WTC11 (cell line): ENCODE measurements around the gene SURF2. TPM values are rescaled to one million over a fixed set of nuclear protein-coding genes. Genes with fewer than 3 reads are reported as not detected.

ENCODE experiments used
- ATF6 ChIP-seq: sonication (generic); formaldehyde crosslinking; IDR thresholded peaks from 2 replicates; pipeline ENCODE4 v1.8.1; 2023; ENCODE audit warnings: mild to moderate bottlenecking, missing genetic modification reagents
- CDX4 ChIP-seq: fragments of 250-450 bp; sonication (Bioruptor Pico); IDR thresholded peaks from 2 replicates; pipeline ENCODE4 v1.9.0; 2021; ENCODE audit warnings: moderate library complexity, mild to moderate bottlenecking, inconsistent platforms, borderline replicate concordance
- EMX1 ChIP-seq: fragments of 250-450 bp; sonication (Bioruptor Pico); IDR thresholded peaks from 2 replicates; pipeline ENCODE4 v1.8.0; 2021; ENCODE audit warnings: mild to moderate bottlenecking
- ERG ChIP-seq: fragments of 250-450 bp; sonication (Bioruptor Pico); IDR thresholded peaks from 2 replicates; pipeline ENCODE4 v1.8.0; 2021; ENCODE audit warnings: mild to moderate bottlenecking
- FOXJ3 ChIP-seq: sonication (generic); formaldehyde crosslinking; IDR thresholded peaks from 2 replicates; pipeline ENCODE4 v1.9.0; 2021; ENCODE audit warnings: missing genetic modification reagents, mild to moderate bottlenecking, borderline replicate concordance
- HMGA2 ChIP-seq: fragments of 250-450 bp; sonication (Bioruptor Pico); IDR thresholded peaks from 2 replicates; pipeline ENCODE4 v1.4.0; 2021; ENCODE audit warnings: mild to moderate bottlenecking, moderate library complexity
- IRF2 ChIP-seq: sonication (generic); formaldehyde crosslinking; IDR thresholded peaks from 2 replicates; pipeline ENCODE4 v1.8.0; 2022; ENCODE audit warnings: low read depth, missing genetic modification reagents, borderline replicate concordance
- JAZF1 ChIP-seq: fragments of 250-450 bp; sonication (Bioruptor Pico); IDR thresholded peaks from 2 replicates; pipeline ENCODE4 v1.9.0; 2021; ENCODE audit warnings: moderate library complexity, mild to moderate bottlenecking, inconsistent platforms
- JUN ChIP-seq: sonication (generic); formaldehyde crosslinking; IDR thresholded peaks from 2 replicates; pipeline ENCODE4 v1.8.0; 2023; ENCODE audit warnings: mild to moderate bottlenecking, missing genetic modification reagents
- KAT7 ChIP-seq: sonication (generic); formaldehyde crosslinking; IDR thresholded peaks from 2 replicates; pipeline ENCODE4 v1.8.1; 2023; ENCODE audit warnings: missing genetic modification reagents, mild to moderate bottlenecking, borderline replicate concordance
- MYBL2 ChIP-seq: sonication (generic); formaldehyde crosslinking; IDR thresholded peaks from 2 replicates; pipeline ENCODE4 v1.8.1; 2023; ENCODE audit warnings: mild to moderate bottlenecking, moderate library complexity, missing genetic modification reagents
- OVOL2 ChIP-seq: fragments of 250-450 bp; sonication (Bioruptor Pico); IDR thresholded peaks from 2 replicates; pipeline ENCODE4 v1.9.0; 2021; ENCODE audit warnings: mild to moderate bottlenecking, borderline replicate concordance
- PREB ChIP-seq: sonication (generic); formaldehyde crosslinking; IDR thresholded peaks from 2 replicates; pipeline ENCODE4 v1.8.1; 2022; ENCODE audit warnings: mild to moderate bottlenecking, missing genetic modification reagents, moderate library complexity, borderline replicate concordance
- SOX15 ChIP-seq: fragments of 250-450 bp; sonication (Bioruptor Pico); IDR thresholded peaks from 2 replicates; pipeline ENCODE4 v1.9.0; 2021; ENCODE audit warnings: mild to moderate bottlenecking
- STAT6 ChIP-seq: sonication (generic); formaldehyde crosslinking; conservative IDR thresholded peaks from 2 replicates; pipeline ENCODE4 v1.8.1; 2023; ENCODE audit warnings: mild to moderate bottlenecking, low read depth, missing genetic modification reagents, moderate library complexity
- TEAD1 ChIP-seq: sonication (generic); formaldehyde crosslinking; IDR thresholded peaks from 2 replicates; pipeline ENCODE4 v1.8.0; 2022; ENCODE audit warnings: mild to moderate bottlenecking, missing genetic modification reagents
- TEAD4 ChIP-seq: sonication (generic); formaldehyde crosslinking; IDR thresholded peaks from 2 replicates; pipeline ENCODE4 v1.8.0; 2022; ENCODE audit warnings: mild to moderate bottlenecking, missing genetic modification reagents
- USF2 ChIP-seq: sonication (generic); formaldehyde crosslinking; IDR thresholded peaks from 2 replicates; pipeline ENCODE4 v1.8.1; 2023; ENCODE audit warnings: mild to moderate bottlenecking, missing genetic modification reagents, moderate library complexity
- ZBTB21 ChIP-seq: sonication (generic); formaldehyde crosslinking; IDR thresholded peaks from 2 replicates; pipeline ENCODE4 v1.8.1; 2023; ENCODE audit warnings: mild to moderate bottlenecking, missing genetic modification reagents, borderline replicate concordance
- ZMAT4 ChIP-seq: fragments of 250-450 bp; sonication (Bioruptor Pico); IDR thresholded peaks from 2 replicates; pipeline ENCODE4 v1.9.0; 2021; ENCODE audit warnings: mild to moderate bottlenecking
- ZNF219 ChIP-seq: sonication (generic); formaldehyde crosslinking; IDR thresholded peaks from 2 replicates; pipeline ENCODE4 v1.8.0; 2023; ENCODE audit warnings: missing genetic modification reagents, mild to moderate bottlenecking, borderline replicate concordance
- ZNF263 ChIP-seq: sonication (generic); formaldehyde crosslinking; IDR thresholded peaks from 2 replicates; pipeline ENCODE4 v1.8.1; 2022; ENCODE audit warnings: low read depth, mild to moderate bottlenecking, moderate library complexity, missing genetic modification reagents
- total RNA-seq: library from RNA; stranded (reverse); gene quantifications from 3 replicates; pipeline ENCODE4 v1.2.3, GENCODE V29; 2021
- TF ChIP-seq, protein P1 (sequence below): sonication (generic); formaldehyde crosslinking; IDR thresholded peaks from 2 replicates; pipeline ENCODE4 v1.8.0; 2022; ENCODE audit warnings: mild to moderate bottlenecking, missing genetic modification reagents
- TF ChIP-seq, protein P2 (sequence below): sonication (generic); formaldehyde crosslinking; conservative IDR thresholded peaks from 2 replicates; pipeline ENCODE4 v1.8.1; 2022; ENCODE audit warnings: mild to moderate bottlenecking, missing genetic modification reagents
- TF ChIP-seq, protein P3 (sequence below): sonication (generic); formaldehyde crosslinking; IDR thresholded peaks from 2 replicates; pipeline ENCODE4 v1.8.1; 2022; ENCODE audit warnings: low read depth, mild to moderate bottlenecking, moderate library complexity, missing genetic modification reagents, borderline replicate concordance
- TF ChIP-seq, protein P4 (sequence below): sonication (generic); formaldehyde crosslinking; IDR thresholded peaks from 2 replicates; pipeline ENCODE4 v1.8.1; 2022; ENCODE audit warnings: low read depth, missing genetic modification reagents, borderline replicate concordance

SURF2 gene
- total RNA-seq, 1 experiment from 2014 or later, result 33.3 TPM

DNA sequence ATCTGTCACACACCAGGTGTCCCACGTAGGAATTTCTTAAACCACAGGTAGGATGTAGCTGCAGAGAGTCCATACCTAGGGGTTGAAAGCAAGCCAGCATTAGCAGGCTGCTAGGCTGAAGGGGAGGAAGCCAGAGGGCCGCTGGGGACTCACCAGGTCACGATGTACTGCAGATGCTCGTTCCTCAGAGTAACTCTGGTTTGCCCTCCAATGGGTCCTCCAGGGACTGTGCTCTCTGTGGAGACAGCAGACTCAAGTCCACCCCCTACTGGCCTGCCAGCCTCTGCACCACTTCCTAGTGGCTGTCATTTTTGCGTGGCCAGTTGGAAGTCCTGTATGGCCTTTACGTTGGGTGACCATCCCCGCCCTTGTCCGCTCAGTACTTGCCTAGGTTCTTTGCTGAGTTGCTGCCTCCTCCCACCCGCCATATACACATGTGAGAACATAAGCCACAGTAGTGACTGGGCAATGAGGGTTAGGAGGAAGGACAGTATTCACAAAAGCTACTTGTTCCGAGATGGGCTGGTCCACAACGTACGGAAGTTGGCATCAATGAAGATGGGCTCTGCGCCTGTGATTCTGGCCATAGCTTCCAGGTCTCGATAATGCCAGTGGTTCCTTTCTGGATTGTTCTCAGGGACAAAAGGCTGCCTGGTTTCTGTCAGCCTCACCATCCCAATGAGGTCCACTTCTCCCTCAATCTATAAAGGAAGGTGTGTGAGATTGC, 4.3 kb upstream of the SURF2 start (continued):
- TF ChIP-seq, protein P1, sequence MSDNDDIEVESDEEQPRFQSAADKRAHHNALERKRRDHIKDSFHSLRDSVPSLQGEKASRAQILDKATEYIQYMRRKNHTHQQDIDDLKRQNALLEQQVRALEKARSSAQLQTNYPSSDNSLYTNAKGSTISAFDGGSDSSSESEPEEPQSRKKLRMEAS (CRISPR knock-in tag), result no peak
- TF ChIP-seq JUN (CRISPR knock-in tag) (no peak), TEAD4 (CRISPR knock-in tag) (no peak), ZMAT4 (CRISPR knock-in tag) (no peak), STAT6 (CRISPR knock-in tag) (no peak), ZNF263 (CRISPR knock-in tag) (peak; percentile 78; the same call in 1 of the 2 replicates), CDX4 (CRISPR knock-in tag) (no peak), MYBL2 (CRISPR knock-in tag) (no peak), ZBTB21 (CRISPR knock-in tag) (no peak), FOXJ3 (CRISPR knock-in tag) (no peak), ERG (CRISPR knock-in tag) (no peak), USF2 (CRISPR knock-in tag) (no peak), TEAD1 (CRISPR knock-in tag) (no peak), KAT7 (no peak), SOX15 (CRISPR knock-in tag) (no peak), IRF2 (CRISPR knock-in tag) (no peak; the same call in 1 of the 2 replicates), OVOL2 (CRISPR knock-in tag) (no peak), ATF6 (no peak), EMX1 (CRISPR knock-in tag) (peak; percentile 81; the same call in 1 of the 2 replicates), JAZF1 (CRISPR knock-in tag) (no peak), PREB (CRISPR knock-in tag) (no peak), HMGA2 (CRISPR knock-in tag) (no peak), ZNF219 (CRISPR knock-in tag) (no peak)
- TF ChIP-seq, protein P2, sequence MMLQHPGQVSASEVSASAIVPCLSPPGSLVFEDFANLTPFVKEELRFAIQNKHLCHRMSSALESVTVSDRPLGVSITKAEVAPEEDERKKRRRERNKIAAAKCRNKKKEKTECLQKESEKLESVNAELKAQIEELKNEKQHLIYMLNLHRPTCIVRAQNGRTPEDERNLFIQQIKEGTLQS (CRISPR knock-in tag), result no peak
- TF ChIP-seq, protein P3, sequence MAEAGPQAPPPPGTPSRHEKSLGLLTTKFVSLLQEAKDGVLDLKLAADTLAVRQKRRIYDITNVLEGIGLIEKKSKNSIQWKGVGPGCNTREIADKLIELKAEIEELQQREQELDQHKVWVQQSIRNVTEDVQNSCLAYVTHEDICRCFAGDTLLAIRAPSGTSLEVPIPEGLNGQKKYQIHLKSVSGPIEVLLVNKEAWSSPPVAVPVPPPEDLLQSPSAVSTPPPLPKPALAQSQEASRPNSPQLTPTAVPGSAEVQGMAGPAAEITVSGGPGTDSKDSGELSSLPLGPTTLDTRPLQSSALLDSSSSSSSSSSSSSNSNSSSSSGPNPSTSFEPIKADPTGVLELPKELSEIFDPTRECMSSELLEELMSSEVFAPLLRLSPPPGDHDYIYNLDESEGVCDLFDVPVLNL, result no peak
- TF ChIP-seq, protein P4, sequence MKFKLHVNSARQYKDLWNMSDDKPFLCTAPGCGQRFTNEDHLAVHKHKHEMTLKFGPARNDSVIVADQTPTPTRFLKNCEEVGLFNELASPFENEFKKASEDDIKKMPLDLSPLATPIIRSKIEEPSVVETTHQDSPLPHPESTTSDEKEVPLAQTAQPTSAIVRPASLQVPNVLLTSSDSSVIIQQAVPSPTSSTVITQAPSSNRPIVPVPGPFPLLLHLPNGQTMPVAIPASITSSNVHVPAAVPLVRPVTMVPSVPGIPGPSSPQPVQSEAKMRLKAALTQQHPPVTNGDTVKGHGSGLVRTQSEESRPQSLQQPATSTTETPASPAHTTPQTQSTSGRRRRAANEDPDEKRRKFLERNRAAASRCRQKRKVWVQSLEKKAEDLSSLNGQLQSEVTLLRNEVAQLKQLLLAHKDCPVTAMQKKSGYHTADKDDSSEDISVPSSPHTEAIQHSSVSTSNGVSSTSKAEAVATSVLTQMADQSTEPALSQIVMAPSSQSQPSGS (CRISPR knock-in tag), result no peak
